ENCODE results near the gene PRR13.

GRCh38 chr12:53414756-53415417 lies 26.6 kb upstream of the PRR13 start:
- TF ChIP-seq CTCF (IDR thresholded peaks at IDR 0.05) (no peak), EZH2 (IDR thresholded peaks at IDR 0.05) (no peak), EZH2phosphoT487 (IDR thresholded peaks at IDR 0.05) (no peak)

All from neural progenitor cell (in vitro differentiated cells).